Activated naive CD4-positive, alpha-beta T cell treated with Interleukin-2 at 50 U/mL for 16 hours (primary cell): Measurements from ENCODE around the gene PPIP5K2.
"Not testable (repeated sequence)": the region's sequence is repeated elsewhere in the genome, so short reads cannot be mapped to it uniquely, and the experiment has no call there.

Experiments used
- DNase-seq: peaks from one replicate; pipeline ENCODE4 v3.0.0-alpha.2; 2020

Gene PPIP5K2

DNA sequence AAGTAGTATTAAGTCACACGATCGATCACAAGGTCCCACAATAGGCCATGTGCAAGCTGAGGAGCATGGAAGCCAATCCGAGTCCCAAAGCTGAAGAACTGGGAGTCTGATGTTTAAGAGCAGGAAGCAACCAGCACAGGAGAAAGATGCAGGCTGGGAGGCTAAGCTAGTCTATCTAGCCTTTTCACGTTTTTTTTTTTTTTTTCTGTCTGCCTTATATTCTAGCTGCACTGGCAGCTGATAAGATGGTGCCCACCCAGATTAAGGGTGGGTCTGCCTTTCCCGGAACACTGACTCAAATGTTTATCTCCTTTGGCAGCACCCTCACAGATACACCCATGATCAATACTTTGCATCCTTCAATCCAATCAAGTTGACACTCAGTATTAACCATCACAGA, 6.5 kb downstream of the PPIP5K2 start:
- DNase-seq = no peak

GRCh38 chr5:103127292-103127817, 7.3 kb downstream of the PPIP5K2 start:
- DNase-seq = no peak

DNA sequence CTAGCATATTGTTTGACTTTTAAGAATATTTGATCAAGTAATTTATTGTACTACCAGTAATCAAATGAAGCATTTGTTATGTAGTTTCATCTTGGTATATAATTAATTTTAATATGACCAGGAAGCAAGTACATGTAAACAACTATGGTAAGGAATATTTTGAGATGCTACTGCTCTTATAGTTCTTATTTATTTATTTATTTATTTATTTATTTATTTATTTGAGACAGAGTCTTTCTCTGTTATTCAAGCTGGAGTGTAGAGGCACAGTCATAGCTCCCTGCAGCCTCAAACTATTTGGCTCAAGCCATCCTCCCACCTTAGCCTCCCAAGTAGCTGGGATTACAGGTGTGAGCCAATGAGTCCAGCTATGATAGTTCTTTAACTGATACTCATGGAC, 8.1 kb downstream of the PPIP5K2 start:
- no peak for DNase-seq

DNA sequence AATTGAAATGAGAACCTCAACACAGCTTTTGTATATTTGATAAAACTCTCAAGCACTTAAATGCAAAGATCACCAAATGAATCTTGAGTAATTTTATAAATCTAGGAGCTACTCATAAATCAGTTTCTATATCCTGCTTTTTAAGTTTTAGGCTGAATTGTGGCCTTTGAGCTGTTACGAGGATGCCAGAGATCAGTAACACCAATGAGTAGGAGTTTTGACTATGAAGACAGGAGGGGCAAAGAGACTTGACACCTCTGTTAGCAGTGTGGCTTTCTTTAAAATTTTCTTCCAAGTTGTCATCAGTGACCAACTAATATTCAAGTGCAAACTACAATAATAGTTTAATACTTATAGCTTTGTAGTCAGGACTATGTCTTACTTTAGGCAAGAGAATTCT, 12.6 kb downstream of the PPIP5K2 start:
- DNase-seq = no peak

- DNase-seq = no peak
These were observed 13.1 kb downstream of the PPIP5K2 start for GRCh38 chr5:103133231-103133630.

- DNase-seq = no peak
These were observed 15.4 kb downstream of the PPIP5K2 start for GRCh38 chr5:103135461-103135860.

DNA sequence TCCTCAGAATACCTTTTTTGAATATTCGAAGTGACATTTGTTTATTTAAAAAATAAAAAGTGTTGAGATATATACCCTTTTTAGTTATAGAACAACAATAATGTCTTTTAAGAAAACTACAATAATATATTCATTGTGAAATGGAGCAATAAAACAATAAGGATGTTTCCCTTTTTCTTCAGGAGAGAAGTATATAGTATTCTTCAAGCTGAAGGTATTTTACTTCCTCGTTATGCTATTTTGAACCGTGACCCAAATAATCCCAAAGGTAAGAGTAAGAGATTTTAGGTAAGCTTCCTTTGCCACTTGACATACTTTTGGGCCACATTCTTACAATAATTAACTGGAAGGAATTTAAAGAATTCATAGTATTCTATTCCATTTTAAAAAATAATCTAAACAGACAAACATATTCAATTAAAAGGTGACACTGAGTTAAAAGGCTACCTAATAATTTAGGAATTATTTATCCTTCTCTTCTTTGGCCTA, 18.1 kb downstream of the PPIP5K2 start:
- no peak for DNase-seq

- DNase-seq = peak; percentile 80
These were observed 19.3 kb downstream of the PPIP5K2 start for GRCh38 chr5:103139264-103139865.

GRCh38 chr5:103142132-103142531, 22.0 kb downstream of the PPIP5K2 start:
- not testable (repeated sequence) for DNase-seq

- no peak for DNase-seq
These were observed 25.1 kb downstream of the PPIP5K2 start for GRCh38 chr5:103145196-103145595.

DNA sequence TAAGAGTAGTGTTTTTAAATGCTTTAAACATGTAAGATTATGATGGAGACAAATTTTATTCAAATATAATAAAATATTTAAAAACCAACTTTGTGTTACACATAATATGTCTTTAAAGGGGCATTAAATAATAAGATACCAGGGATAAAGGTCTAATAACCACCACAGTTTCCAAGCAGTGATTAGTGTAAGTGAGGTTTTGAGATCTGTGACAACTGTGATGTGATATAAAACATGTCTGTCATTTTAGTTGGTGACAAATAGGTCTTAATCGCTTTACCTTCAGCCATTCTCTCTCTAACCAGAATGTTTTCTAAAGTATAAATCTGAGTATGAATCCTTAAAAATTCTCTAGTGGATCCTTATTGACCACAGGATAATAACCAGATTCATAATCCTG, 28.1 kb downstream of the PPIP5K2 start:
- DNase-seq = no peak

DNA sequence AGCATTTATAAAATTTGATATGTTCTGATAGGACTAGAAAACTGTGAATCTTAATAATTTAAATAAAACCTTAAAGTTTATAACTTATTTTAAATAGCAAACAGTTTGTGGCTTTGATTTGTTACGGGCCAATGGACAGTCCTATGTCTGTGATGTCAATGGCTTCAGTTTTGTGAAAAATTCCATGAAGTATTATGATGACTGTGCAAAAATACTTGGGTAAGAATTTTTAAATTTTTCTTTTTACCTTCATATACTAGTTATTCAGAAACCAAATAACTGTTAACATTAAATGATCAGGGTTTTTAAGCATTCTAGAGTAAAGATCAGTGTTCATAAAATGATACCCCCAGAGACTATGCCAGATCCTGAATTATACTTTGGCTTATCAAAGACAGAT, 31.1 kb downstream of the PPIP5K2 start:
- DNase-seq = no peak

DNA sequence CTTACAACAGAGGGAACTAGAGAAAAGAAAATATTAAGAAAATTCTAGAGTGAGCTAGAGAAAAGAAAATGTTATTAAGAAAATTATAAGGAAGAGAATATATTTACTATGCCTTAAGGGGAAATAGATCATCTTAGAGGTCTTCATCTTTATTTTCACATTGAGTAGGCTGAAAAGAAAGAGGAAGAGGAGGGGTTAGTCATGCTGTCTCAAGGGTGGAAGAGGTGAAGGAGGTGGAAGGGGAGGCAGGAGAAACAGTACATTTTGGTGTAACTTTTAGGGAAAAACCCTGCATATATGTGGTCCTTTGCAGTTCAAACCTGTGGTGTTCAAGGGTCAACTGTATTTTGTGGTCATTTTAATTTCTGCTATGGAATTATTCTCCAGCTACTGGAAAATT, 46.6 kb downstream of the PPIP5K2 start:
- no peak for DNase-seq

DNA sequence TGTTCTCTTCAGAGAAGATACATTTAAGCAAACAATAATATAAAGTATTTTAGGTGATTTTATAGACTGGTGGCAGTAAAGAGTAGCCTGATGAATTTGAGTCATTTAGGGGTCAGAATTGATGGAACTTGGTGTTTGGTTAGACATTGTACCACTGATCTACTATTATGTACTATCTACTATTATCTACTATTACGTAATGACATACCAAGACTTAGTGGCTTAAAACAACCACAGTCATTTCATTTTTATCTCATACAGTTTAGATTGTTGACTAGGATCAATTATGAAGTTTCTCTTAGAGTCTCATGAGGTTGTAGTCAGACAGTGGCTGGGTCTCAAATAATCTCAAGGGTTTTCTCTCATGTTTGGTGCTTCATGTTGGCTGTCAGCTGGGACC, 54.0 kb downstream of the PPIP5K2 start:
- DNase-seq = no peak

GRCh38 chr5:103177543-103177942, 57.4 kb downstream of the PPIP5K2 start:
- DNase-seq = no peak

- no peak for DNase-seq
These were observed 58.1 kb downstream of the PPIP5K2 start for GRCh38 chr5:103178167-103178566.

DNA sequence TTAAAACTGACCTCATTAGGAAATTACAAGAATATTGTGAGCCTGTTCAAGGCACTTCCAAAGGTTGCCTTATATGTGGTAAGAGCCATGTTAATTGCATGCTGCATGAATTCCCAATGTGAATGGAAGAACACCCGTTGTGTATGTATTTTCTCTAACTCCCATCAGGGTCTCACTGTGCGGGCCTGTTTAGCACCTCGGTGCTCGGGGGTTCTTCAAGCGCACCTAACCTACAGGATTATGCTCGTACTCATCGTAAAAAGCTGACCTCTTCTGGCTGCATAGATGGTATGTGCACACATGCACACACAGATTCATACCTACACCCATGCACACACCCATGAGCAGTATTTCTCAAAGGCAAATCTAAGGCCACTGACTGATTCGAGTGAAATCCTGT, 66.1 kb downstream of the PPIP5K2 start:
- no peak for DNase-seq

GRCh38 chr5:103188436-103188835, 68.3 kb downstream of the PPIP5K2 start:
- no peak for DNase-seq

DNA sequence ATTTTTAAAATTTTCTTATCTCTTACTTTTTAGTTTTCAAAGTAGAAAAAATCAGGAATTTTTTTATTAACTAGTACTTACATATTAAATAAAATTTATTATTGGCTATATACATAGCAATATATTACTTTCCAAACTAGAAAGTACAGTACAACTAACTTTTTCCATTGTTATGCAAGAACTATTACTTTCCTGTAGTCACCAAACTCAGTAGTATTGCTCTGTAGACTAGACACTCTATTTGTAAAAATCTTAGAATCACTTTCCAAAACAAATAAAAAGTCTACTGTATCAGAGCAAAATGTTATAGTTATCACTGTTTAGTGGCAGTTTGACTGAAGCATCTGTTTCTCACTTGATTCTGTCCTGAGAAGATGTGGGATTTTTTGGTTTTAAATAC, 83.1 kb downstream of the PPIP5K2 start:
- DNase-seq = no peak

GRCh38 chr5:103204990-103205389, 84.9 kb downstream of the PPIP5K2 start:
- DNase-seq = not testable (repeated sequence)

DNA sequence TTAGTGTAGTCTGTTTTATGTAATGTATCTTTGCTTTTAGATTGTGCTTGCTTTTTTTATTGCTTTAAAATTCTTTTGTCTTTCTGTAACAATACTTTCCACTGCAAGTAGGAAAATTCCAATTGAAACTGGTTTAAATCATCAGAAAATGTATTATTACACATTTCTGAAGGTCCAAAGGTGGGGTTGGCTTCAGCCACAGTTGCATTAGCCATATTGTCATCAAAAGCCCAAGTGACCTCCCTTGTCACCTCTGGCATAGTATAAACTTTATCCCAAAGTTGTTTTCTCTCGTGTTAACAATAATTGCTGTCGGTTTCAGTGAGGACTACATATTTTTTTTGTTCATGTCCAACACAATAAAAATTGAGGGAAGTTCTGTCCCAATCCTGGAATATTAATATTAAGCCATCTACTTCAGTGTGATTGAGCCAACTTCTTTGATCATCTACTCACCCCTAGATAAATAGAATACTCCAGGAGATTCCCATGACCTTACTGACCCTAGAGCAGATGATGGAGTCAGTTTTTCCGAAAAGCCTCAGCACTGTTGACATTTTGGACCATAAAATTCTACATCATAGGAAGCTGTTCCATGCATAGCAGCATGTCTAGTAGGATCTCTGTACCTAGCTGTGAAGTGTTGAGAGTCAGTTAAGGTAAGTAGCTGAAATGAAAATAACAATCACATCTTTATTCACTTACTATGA, 86.0 kb downstream of the PPIP5K2 start:
- no peak for DNase-seq

- DNase-seq = no peak
These were observed 86.9 kb downstream of the PPIP5K2 start for GRCh38 chr5:103207011-103207410.

DNA sequence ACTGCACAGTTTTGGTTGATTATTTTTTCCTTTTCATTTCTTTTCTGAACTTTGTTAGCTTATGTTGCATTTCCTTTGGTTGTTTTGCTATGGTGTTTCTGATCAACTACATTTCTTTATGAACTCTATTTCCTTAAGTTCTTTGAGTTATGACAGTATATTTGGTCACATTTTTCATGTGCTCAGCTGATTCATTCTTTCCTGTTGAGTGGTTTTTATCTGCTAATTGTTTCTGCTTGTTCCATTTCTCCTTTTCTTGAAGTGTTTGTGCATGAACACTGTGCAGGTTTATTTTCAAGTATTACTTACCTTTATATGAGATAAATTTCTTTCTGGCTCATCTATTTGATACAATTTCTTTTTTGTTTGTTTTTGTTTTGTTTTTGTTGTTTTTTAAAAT, 87.6 kb downstream of the PPIP5K2 start:
- DNase-seq = no peak

GRCh38 chr5:103208460-103208859, 88.4 kb downstream of the PPIP5K2 start:
- DNase-seq = no peak

DNA sequence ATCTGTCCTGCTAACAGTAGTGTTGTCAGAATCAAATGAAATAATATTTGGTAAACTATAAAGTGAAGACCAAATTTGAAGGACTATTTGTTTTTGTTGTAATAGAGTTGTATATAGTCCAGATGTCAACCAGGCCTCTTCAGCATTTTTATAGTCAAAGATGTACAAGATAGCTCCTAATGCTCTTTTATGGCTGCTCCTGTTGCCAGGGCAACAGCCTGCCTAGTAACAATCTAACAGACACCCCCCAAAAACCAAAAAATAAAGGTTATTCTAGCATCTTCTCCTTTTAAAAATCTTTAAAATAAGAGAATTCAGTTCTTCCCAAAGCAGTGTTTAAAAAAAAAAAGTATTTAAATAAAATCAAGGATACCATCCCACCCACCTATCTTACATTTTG, 89.0 kb downstream of the PPIP5K2 start:
- DNase-seq = no peak
